Hepatocyte (in vitro differentiated cells): ENCODE measurements around the gene NUBP1.

Experiments
- CTCF ChIP-seq: fragments of 200-600 bp; sonication (generic); IDR thresholded peaks from 2 replicates; pipeline ENCODE4 v1.5.1; 2016; ENCODE audit warnings: antibody characterized with exemption, mild to moderate bottlenecking; ENCODE audit not compliant: poor library complexity
- EZH2 ChIP-seq: fragments of 200-600 bp; sonication (generic); IDR thresholded peaks from 2 replicates; pipeline ENCODE4 v1.6.1; 2016; ENCODE audit warnings: antibody characterized with exemption, mild to moderate bottlenecking, borderline replicate concordance
- EZH2phosphoT487 ChIP-seq: fragments of 200-600 bp; sonication (generic); IDR thresholded peaks from one replicate; pipeline ENCODE4 v1.6.1; 2018; ENCODE audit warnings: antibody characterized with exemption, mild to moderate bottlenecking, low read depth, moderate library complexity; ENCODE audit not compliant: unreplicated experiment, severe bottlenecking

- no peak for TF ChIP-seq CTCF
- no peak for TF ChIP-seq EZH2phosphoT487
- TF ChIP-seq EZH2 = no peak
Measured at GRCh38 chr16:10808218-10808617, 64.6 kb downstream of the NUBP1 start.
